Esophagus squamous epithelium (tissue), 5 donors: ENCODE data around the gene BHMT. TPM values are rescaled to one million over a fixed set of nuclear protein-coding genes. Genes with fewer than 3 reads are reported as not detected.
"Not testable (repeated sequence)": the region's sequence is repeated elsewhere in the genome, so short reads cannot be mapped to it uniquely, and the experiment has no call there.

Experiments used
- DNase-seq: peaks from one replicate; lab custom pipeline; 2025; lab: John Stamatoyannopoulos, UW
- H3K27ac ChIP-seq, 4 donors: fragments of 200-600 bp; sonication (generic); one replicate each; pipeline ENCODE4 v1.5.1; 2016 to 2019; ENCODE audit warnings: mild to moderate bottlenecking in 1 of 4
- H3K27me3 ChIP-seq, 4 donors: fragments of 200-600 bp; sonication (generic); 1 replicate in 3 of 4; 2 replicates in 1 of 4; pipeline versions ENCODE4 v1.5.1 to v1.6.0; 2017 to 2021; ENCODE audit warnings: antibody characterized with exemption in 1 of 4
- H3K36me3 ChIP-seq, 3 donors: fragments of 200-600 bp; sonication (generic); one replicate each; pipeline ENCODE4 v1.5.1; 2016 to 2019
- H3K4me1 ChIP-seq, 3 donors: fragments of 200-600 bp; sonication (generic); one replicate each; pipeline ENCODE4 v1.5.1; 2017 to 2019
- H3K4me3 ChIP-seq, 4 donors: fragments of 200-600 bp; sonication (generic); 1 replicate in 3 of 4; 2 replicates in 1 of 4; pipeline ENCODE4 v1.5.1; 2016 to 2019; ENCODE audit warnings: mild to moderate bottlenecking in 2 of 4, moderate library complexity in 1 of 4
- H3K9me3 ChIP-seq, 3 donors: fragments of 200-600 bp; sonication (generic); one replicate each; pipeline ENCODE4 v1.5.1; 2016 to 2019
- CTCF ChIP-seq, 6 experiments: fragments of 450-650 bp in 4 of 6; fragments of 200-600 bp in 2 of 6; sonication (generic) in 2 of 6; IDR thresholded peaks; one replicate each; pipeline ENCODE4 v1.5.1; 2016 to 2019; ENCODE audit warnings: antibody characterized with exemption in 6 of 6, mild to moderate bottlenecking in 4 of 6, moderate library complexity in 4 of 6
- POLR2A ChIP-seq, 4 donors: fragments of 450-650 bp; IDR thresholded peaks; one replicate each; pipeline ENCODE4 v1.6.1; 2017; ENCODE audit warnings: antibody characterized with exemption in 4 of 4, mild to moderate bottlenecking in 4 of 4, moderate library complexity in 3 of 4
- WGBS, 2 donors: methylation state at CpG; one replicate each; pipeline ENCODE4 v1.1.5; 2018; 5-methylcytosine and 5-hydroxymethylcytosine counted together
- intact Hi-C: fragments of 100-400 bp; cut with DNase I; formaldehyde crosslinking; loops from one replicate; pipeline ENCODE4 v1.15.0; 2022
- total RNA-seq, 4 donors: library from RNA; depleted of rRNA; stranded (reverse); fragments of >200 nt; gene quantifications; one replicate each; pipeline ENCODE4 v1.1.0, GENCODE V29; 2016
- donor health status: DM: yes; HTN: yes; CAD: no.

The BHMT gene
- total RNA-seq, 4 donors from 2014 or later, result 0.95 to 1.2 TPM; not detected in 2

GRCh38 chr5:79170661-79171060 lies 59.1 kb downstream of the BHMT start:
- H3K27ac ChIP-seq, result no peak overlapping the region
- peaks cover 0 to 10% (median 0%) of the 10 kb centered on the region in 3 donors for H3K4me1 ChIP-seq
- H3K36me3 ChIP-seq, result no peaks in the 10 kb centered on the region
- no peaks in the 10 kb centered on the region for H3K27me3 ChIP-seq
- H3K9me3 ChIP-seq, result no peaks in the 10 kb centered on the region
- no peak for TF ChIP-seq CTCF (IDR thresholded peaks at IDR 0.05)
- no peak for TF ChIP-seq POLR2A (IDR thresholded peaks at IDR 0.05)
- H3K4me3 ChIP-seq, result no peak overlapping the region
- DNase-seq, result no peak
- intact Hi-C loops, result no loop called here

GRCh38 chr5:79171635-79172245 lies 60.1 kb downstream of the BHMT start:
- Histone ChIP-seq H3K4me3 (no peak overlapping the region), H3K4me1 (peaks cover 0 to 10% (median 0%) of the 10 kb centered on the region in 3 donors), H3K36me3 (no peaks in the 10 kb centered on the region), H3K27ac (no peak overlapping the region), H3K27me3 (no peaks in the 10 kb centered on the region), H3K9me3 (no peaks in the 10 kb centered on the region)
- no peak for DNase-seq
- intact Hi-C loops, result no loop called here
- WGBS, 2 donors, result 76 to 83% methylated on average over 6 of the region's 6 CpGs
- TF ChIP-seq POLR2A (IDR thresholded peaks at IDR 0.05) (no peak), CTCF (IDR thresholded peaks at IDR 0.05) (no peak)

- H3K27me3 ChIP-seq, result no peaks in the 10 kb centered on the region
- no peak overlapping the region for H3K4me3 ChIP-seq
- intact Hi-C loops, result no loop called here
- no peaks in the 10 kb centered on the region for H3K9me3 ChIP-seq
- H3K36me3 ChIP-seq, result no peaks in the 10 kb centered on the region
- WGBS, 2 donors, result 67 to 100% methylated on average over 1 of the region's 1 CpG
- no peak overlapping the region for H3K27ac ChIP-seq
- peaks cover 0 to 10% (median 0%) of the 10 kb centered on the region in 3 donors for H3K4me1 ChIP-seq
- DNase-seq, result no peak
- no peak for TF ChIP-seq CTCF (IDR thresholded peaks at IDR 0.05)
- no peak for TF ChIP-seq POLR2A (IDR thresholded peaks at IDR 0.05)
Measured at GRCh38 chr5:79172269-79172668, 60.7 kb downstream of the BHMT start.

GRCh38 chr5:79173626-79174025 lies 62.0 kb downstream of the BHMT start:
- DNase-seq, result no peak
- H3K9me3 ChIP-seq, result no peaks in the 10 kb centered on the region
- TF ChIP-seq CTCF (IDR thresholded peaks at IDR 0.05) (no peak), POLR2A (IDR thresholded peaks at IDR 0.05) (no peak)
- H3K4me3 ChIP-seq, result no peak overlapping the region
- H3K27ac ChIP-seq, result no peak overlapping the region
- no peaks in the 10 kb centered on the region for H3K27me3 ChIP-seq
- WGBS, 2 donors, result 51 to 74% methylated on average over 6 of the region's 6 CpGs
- intact Hi-C loops, result no loop called here
- no peaks in the 10 kb centered on the region for H3K36me3 ChIP-seq
- peaks cover 0 to 10% (median 0%) of the 10 kb centered on the region in 3 donors for H3K4me1 ChIP-seq

- H3K36me3 ChIP-seq, H3K4me3 ChIP-seq, H3K27me3 ChIP-seq, intact Hi-C loops, DNase-seq, H3K9me3 ChIP-seq, H3K27ac ChIP-seq: not testable (repeated sequence)
- H3K4me1 ChIP-seq, result peaks cover 0 to 39% (median 13%) of the 10 kb centered on the region in 3 donors
- WGBS, 2 donors, result 88 to 94% methylated on average over 2 to 4 of the region's 4 CpGs
Measured at GRCh38 chr5:79180449-79180848, 68.8 kb downstream of the BHMT start.
